Head of caudate nucleus (tissue), 42 donors: ENCODE results near the gene FBXO38.
"Not testable (repeated sequence)": the region's sequence is repeated elsewhere in the genome, so short reads cannot be mapped to it uniquely, and the experiment has no call there.

Source experiments
- DNase-seq, 42 donors: peaks; one replicate each; pipeline versions ENCODE4 v3.0.0 to v3.0.0-alpha.2; 2020 to 2021; ENCODE audit warnings: mixed read lengths in 7 of 42
- intact Hi-C: fragments of 100-400 bp; cut with DNase I; formaldehyde crosslinking; loops from one replicate; pipeline ENCODE4 v1.15.0; 2022

Gene FBXO38

GRCh38 chr5:148465381-148466235 lies 81.8 kb downstream of the FBXO38 start:
- DNase-seq = no peak
- intact Hi-C loops = no loop called here

- intact Hi-C loops = no loop called here
- DNase-seq = no peak
These were observed 82.5 kb downstream of the FBXO38 start for GRCh38 chr5:148466236-148466580.

GRCh38 chr5:148467958-148468357 lies 84.2 kb downstream of the FBXO38 start:
- intact Hi-C loops = no loop called here

GRCh38 chr5:148468746-148469145 lies 85.0 kb downstream of the FBXO38 start:
- DNase-seq, intact Hi-C loops: not testable (repeated sequence)

More at GRCh38 chr5:148467958-148468357, 84.2 kb downstream of the FBXO38 start:
- DNase-seq = no peak

GRCh38 chr5:148469501-148469935 lies 85.8 kb downstream of the FBXO38 start:
- DNase-seq = peak in 35 of 42 donors; percentile 15 to 88 (median 57)
- intact Hi-C loops = no loop called here

GRCh38 chr5:148471379-148471778 lies 87.6 kb downstream of the FBXO38 start:
- intact Hi-C loops = no loop called here
- no peak for DNase-seq

GRCh38 chr5:148474025-148474511 lies 90.3 kb downstream of the FBXO38 start:
- intact Hi-C loops = no loop called here

GRCh38 chr5:148476302-148476701 lies 92.5 kb downstream of the FBXO38 start:
- intact Hi-C loops = no loop called here
- no peak for DNase-seq

More at GRCh38 chr5:148474025-148474511, 90.3 kb downstream of the FBXO38 start:
- DNase-seq = peak in 27 of 42 donors; percentile 26 to 83 (median 48)

GRCh38 chr5:148477429-148477828 lies 93.7 kb downstream of the FBXO38 start:
- DNase-seq = no peak
- intact Hi-C loops = no loop called here

- intact Hi-C loops = no loop called here
- no peak for DNase-seq
These were observed 98.4 kb downstream of the FBXO38 start for GRCh38 chr5:148482196-148482595.

GRCh38 chr5:148482697-148483462 lies 99.1 kb downstream of the FBXO38 start:
- DNase-seq = peak in 30 of 42 donors; percentile 6 to 80 (median 43)
- intact Hi-C loops = no loop called here

GRCh38 chr5:148483750-148484149 lies 100.0 kb downstream of the FBXO38 start:
- no peak for DNase-seq
- intact Hi-C loops = no loop called here

GRCh38 chr5:148484651-148485050 lies 100.9 kb downstream of the FBXO38 start:
- intact Hi-C loops = no loop called here

GRCh38 chr5:148486456-148486855 lies 102.7 kb downstream of the FBXO38 start:
- peak in 36 of 42 donors; percentile 19 to 89 (median 65) for DNase-seq
- intact Hi-C loops = no loop called here

More at GRCh38 chr5:148484651-148485050, 100.9 kb downstream of the FBXO38 start:
- DNase-seq = no peak

- no peak for DNase-seq
- intact Hi-C loops = no loop called here
These were observed 105.0 kb downstream of the FBXO38 start for GRCh38 chr5:148488757-148489156.

GRCh38 chr5:148491015-148491792 lies 107.4 kb downstream of the FBXO38 start:
- DNase-seq = no peak
- intact Hi-C loops = no loop called here

GRCh38 chr5:148491793-148492184 lies 108.0 kb downstream of the FBXO38 start:
- no peak for DNase-seq
- intact Hi-C loops = no loop called here

- intact Hi-C loops = no loop called here
- no peak for DNase-seq
These were observed 108.6 kb downstream of the FBXO38 start for GRCh38 chr5:148492351-148492750.
